CD8-positive, alpha-beta memory T cell (primary cell): ENCODE data around the gene MAN2B2. TPM values are rescaled to one million over a fixed set of nuclear protein-coding genes. Genes with fewer than 3 reads are reported as not detected.
A peak's percentile ranks its signal among the peaks of the same experiment; 100 is the strongest.
"Not testable (repeated sequence)": the region's sequence is repeated elsewhere in the genome, so short reads cannot be mapped to it uniquely, and the experiment has no call there.

ENCODE experiments used
- CTCF ChIA-PET: fragments of 350-600 bp; sonication (Branson Sonifier 250); formaldehyde crosslinking; loops from one replicate; lab custom pipeline; 2021; ENCODE audit warnings: antibody characterized with exemption; lab: Charles Lee
- POLR2A ChIA-PET: fragments of 350-600 bp; sonication (Branson Sonifier 250); formaldehyde crosslinking; loops from one replicate; lab custom pipeline; 2021; ENCODE audit warnings: antibody characterized with exemption; lab: Charles Lee
- DNase-seq, 5 donors: peaks; one replicate each; pipeline versions ENCODE4 v3.0.0 to v3.0.0-alpha.2; 2020 to 2022; ENCODE audit warnings: mixed read lengths in 1 of 5
- H3K27ac ChIP-seq: one replicate; pipeline ENCODE4 v1.7.0; 2013; ENCODE audit warnings: low read depth, mild to moderate bottlenecking, low read length, moderate library complexity
- H3K27me3 ChIP-seq: 2 replicates; pipeline ENCODE4 v1.7.0; 2013; ENCODE audit warnings: low read length, mild to moderate bottlenecking; ENCODE audit not compliant: insufficient read depth, poor library complexity, severe bottlenecking
- H3K36me3 ChIP-seq: 2 replicates; pipeline ENCODE4 v1.7.0; 2013; ENCODE audit warnings: mild to moderate bottlenecking, low read length, moderate library complexity; ENCODE audit not compliant: insufficient read depth
- H3K4me1 ChIP-seq: 2 replicates; pipeline ENCODE4 v1.7.0; 2013; ENCODE audit warnings: mild to moderate bottlenecking, low read length, moderate library complexity; ENCODE audit not compliant: insufficient read depth
- H3K4me3 ChIP-seq: 2 replicates; pipeline ENCODE4 v1.7.0; 2013; ENCODE audit warnings: mild to moderate bottlenecking, low read length
- H3K9me3 ChIP-seq: 2 replicates; pipeline ENCODE4 v1.7.0; 2013; ENCODE audit warnings: mild to moderate bottlenecking, low read length
- H3K27ac Mint-ChIP-seq, 8 donors: one replicate each; pipeline ENCODE4 v1.8.0; 2020 to 2021; ENCODE audit warnings: mixed read lengths in 8 of 8, mild to moderate bottlenecking in 6 of 8, inconsistent platforms in 3 of 8, moderate library complexity in 3 of 8
- H3K27me3 Mint-ChIP-seq, 2 donors: one replicate each; pipeline ENCODE4 v1.8.0; 2020 to 2021; ENCODE audit warnings: mixed read lengths in 2 of 2, mild to moderate bottlenecking in 1 of 2, moderate library complexity in 1 of 2
- H3K36me3 Mint-ChIP-seq, 3 donors: one replicate each; pipeline ENCODE4 v1.8.0; 2020 to 2021; ENCODE audit warnings: mixed read lengths in 3 of 3, inconsistent platforms in 1 of 3, mild to moderate bottlenecking in 1 of 3
- H3K4me1 Mint-ChIP-seq, 3 donors: one replicate each; pipeline ENCODE4 v1.8.0; 2020 to 2021; ENCODE audit warnings: mixed read lengths in 3 of 3, inconsistent platforms in 1 of 3, mild to moderate bottlenecking in 1 of 3
- H3K4me3 Mint-ChIP-seq, 7 donors: one replicate each; pipeline ENCODE4 v1.8.0; 2020 to 2021; ENCODE audit warnings: mixed read lengths in 7 of 7, mild to moderate bottlenecking in 6 of 7, moderate library complexity in 4 of 7, inconsistent platforms in 2 of 7
- H3K9me3 Mint-ChIP-seq, 5 donors: one replicate each; pipeline ENCODE4 v1.8.0; 2020 to 2022; ENCODE audit warnings: mixed read lengths in 5 of 5, mild to moderate bottlenecking in 3 of 5, moderate library complexity in 2 of 5, inconsistent platforms in 1 of 5
- polyA plus RNA-seq: library from polyadenylated mRNA; unstranded; fragments of 300-500 nt; fragmentation: Illumina TruSeq; gene quantifications from one replicate; pipeline ENCODE4 v1.2.3, GENCODE V29; 2021
- total RNA-seq, 2 experiments: library from RNA; stranded (reverse); gene quantifications; one replicate each; pipeline ENCODE4 v1.2.3, GENCODE V29; 2021

MAN2B2 gene
- total and polyA plus RNA-seq, 3 experiments from 2014 or later: 17.5 to 33.5 (median 18.3) TPM

DNA sequence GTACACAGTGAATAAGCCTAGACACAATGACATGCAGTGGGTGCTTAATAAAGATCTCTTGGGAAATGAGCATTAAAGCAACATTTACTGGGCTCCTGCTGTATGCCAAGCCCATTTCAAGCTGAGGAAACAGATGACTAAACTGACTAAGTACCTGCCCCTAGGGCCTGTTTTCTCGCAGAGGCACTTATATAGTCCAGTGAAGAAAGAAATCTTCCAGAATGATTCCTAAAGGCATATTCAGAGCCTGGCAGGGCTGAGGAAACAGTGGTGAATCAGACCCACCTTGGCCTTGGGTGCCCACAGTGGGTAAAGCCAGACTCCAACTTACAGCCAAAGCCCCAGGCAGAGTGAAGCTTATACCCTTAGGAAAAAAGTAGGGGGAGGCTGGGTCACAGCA, 96.7 kb downstream of the MAN2B2 start:
- H3K4me1 Mint-ChIP-seq: peaks cover 29 to 32% (median 31%) of the 10 kb centered on the region in 3 donors
- Histone ChIP-seq H3K27ac (no peak overlapping the region), H3K27me3 (no peaks in the 10 kb centered on the region), H3K4me3 (no peak overlapping the region), H3K36me3 (peaks cover 10% of the 10 kb centered on the region), H3K9me3 (no peaks in the 10 kb centered on the region), H3K4me1 (peaks cover 18% of the 10 kb centered on the region)
- peaks cover 6 to 40% (median 15%) of the 10 kb centered on the region in 3 donors for H3K36me3 Mint-ChIP-seq
- H3K4me3 Mint-ChIP-seq: peak overlapping the region in 2 of 7 donors; percentile 41 to 80
- H3K27ac Mint-ChIP-seq: peak overlapping the region in 2 of 8 donors; percentile 74 to 91
- POLR2A ChIA-PET: interaction anchor here (1.0 kb wide), 1 partner anchor 25 kb away, joined by 3 read pairs; no protein-coding TSS in a partner anchor
- DNase-seq: no peak
- CTCF ChIA-PET: interaction anchor here (1.3 to 10.4 kb wide), 2 partner anchors 19 to 35 kb away, joined by 3 to 369 read pairs; partner anchors contain the start of genes BLOC1S4, MRFAP1L1 and S100P
- H3K9me3 Mint-ChIP-seq: peaks cover 0 to 3% (median 0%) of the 10 kb centered on the region in 5 donors
- H3K27me3 Mint-ChIP-seq: peaks cover 0 to 4% of the 10 kb centered on the region in 2 donors

DNA sequence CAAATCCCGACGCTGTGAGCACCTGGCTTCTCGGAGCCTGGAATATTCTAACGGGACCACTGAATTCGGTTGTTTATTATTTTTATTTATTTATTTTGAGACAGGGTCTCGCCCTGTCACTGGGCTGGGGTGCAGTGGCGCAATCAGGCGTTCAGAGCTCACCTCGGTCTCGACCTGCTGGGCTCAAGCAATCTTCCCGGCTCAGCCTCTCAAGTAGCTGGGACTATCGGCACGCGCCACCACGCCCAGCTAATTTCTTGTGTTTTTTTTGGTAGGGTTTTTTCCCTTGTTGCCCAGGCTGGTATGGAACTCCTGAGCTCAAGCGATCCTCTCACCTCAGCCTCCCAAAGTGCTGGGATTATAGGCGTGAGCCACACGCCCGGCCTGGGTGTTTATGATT, 97.1 kb downstream of the MAN2B2 start:
- peaks cover 0 to 4% of the 10 kb centered on the region in 2 donors for H3K27me3 Mint-ChIP-seq
- Histone ChIP-seq H3K27ac (no peak overlapping the region), H3K27me3 (no peaks in the 10 kb centered on the region), H3K36me3 (peaks cover 10% of the 10 kb centered on the region), H3K4me1 (peaks cover 23% of the 10 kb centered on the region), H3K4me3 (no peak overlapping the region), H3K9me3 (no peaks in the 10 kb centered on the region)
- H3K27ac Mint-ChIP-seq: peak overlapping the region in 1 of 8 donors; percentile 74
- H3K4me3 Mint-ChIP-seq: no peak overlapping the region
- peaks cover 0 to 3% (median 0%) of the 10 kb centered on the region in 5 donors for H3K9me3 Mint-ChIP-seq
- POLR2A ChIA-PET: no interaction called here
- DNase-seq: peak in 1 of 5 donors; percentile 45
- H3K4me1 Mint-ChIP-seq: peaks cover 34 to 37% (median 36%) of the 10 kb centered on the region in 3 donors
- H3K36me3 Mint-ChIP-seq: peaks cover 9 to 45% (median 17%) of the 10 kb centered on the region in 3 donors
- CTCF ChIA-PET: interaction anchor here (1.3 to 10.4 kb wide), 2 partner anchors 19 to 35 kb away, joined by 3 to 369 read pairs; partner anchors contain the start of genes BLOC1S4, MRFAP1L1 and S100P

GRCh38 chr4:6672541-6673190, 97.7 kb downstream of the MAN2B2 start:
- not testable (repeated sequence) for H3K27me3 ChIP-seq, H3K9me3 Mint-ChIP-seq, H3K4me3 ChIP-seq, H3K27me3 Mint-ChIP-seq, H3K9me3 ChIP-seq
- peaks cover 39 to 42% (median 41%) of the 10 kb centered on the region in 3 donors for H3K4me1 Mint-ChIP-seq
- peak overlapping the region in 5 of 8 donors; percentile 97 to 99 (median 98) for H3K27ac Mint-ChIP-seq
- H3K27ac ChIP-seq: peak overlapping the region; percentile 84
- H3K36me3 Mint-ChIP-seq: peaks cover 9 to 51% (median 18%) of the 10 kb centered on the region in 3 donors
- POLR2A ChIA-PET: interaction anchor here (1.2 to 4.6 kb wide), 9 partner anchors 9 to 314 kb away, joined by 3 to 77 read pairs (median 50); partner anchors contain the start of genes BLOC1S4, MRFAP1, MRFAP1L1 and S100P
- peaks cover 14% of the 10 kb centered on the region for H3K36me3 ChIP-seq
- DNase-seq: peak in 1 of 5 donors; percentile 47
- CTCF ChIA-PET: interaction anchor here (0.9 to 10.4 kb wide), 9 partner anchors 9 to 201 kb away, joined by 3 to 369 read pairs (median 7); partner anchors contain the start of genes BLOC1S4, MRFAP1, MRFAP1L1 and S100P
- H3K4me3 Mint-ChIP-seq: peak overlapping the region in 4 of 7 donors; percentile 95 to 99 (median 96)
- H3K4me1 ChIP-seq: peaks cover 28% of the 10 kb centered on the region

Other genes starting within 250 kb of the MAN2B2 start
- not detected for gene PPP2R2C, start 102.6 kb upstream of the MAN2B2 start, total RNA-seq
- not detected for gene PPP2R2C, start 102.6 kb upstream of the MAN2B2 start, polyA plus RNA-seq
- gene MRFAP1, start 65.5 kb downstream of the MAN2B2 start, total RNA-seq: 100 to 1,000 TPM; 122 to 126 TPM
- 175 TPM for gene MRFAP1, start 65.5 kb downstream of the MAN2B2 start, polyA plus RNA-seq
- 1 to 10 TPM; 1.0 to 1.2 TPM for gene S100P, start 118.7 kb downstream of the MAN2B2 start, total RNA-seq
- 1.7 TPM for gene S100P, start 118.7 kb downstream of the MAN2B2 start, polyA plus RNA-seq
- 10 to 100 TPM; 54.9 to 55.9 TPM for gene MRFAP1L1, start 134.7 kb downstream of the MAN2B2 start, total RNA-seq
- 142 TPM for gene MRFAP1L1, start 134.7 kb downstream of the MAN2B2 start, polyA plus RNA-seq
- 10 to 100 TPM; 21.5 to 22.9 TPM for gene BLOC1S4, start 141.0 kb downstream of the MAN2B2 start, total RNA-seq
- 96.7 TPM for gene BLOC1S4, start 141.0 kb downstream of the MAN2B2 start, polyA plus RNA-seq
- gene KIAA0232, start 207.5 kb downstream of the MAN2B2 start, total RNA-seq: 10 to 100 TPM; 16.0 to 16.4 TPM
- 13.6 TPM for gene KIAA0232, start 207.5 kb downstream of the MAN2B2 start, polyA plus RNA-seq